ENCODE results near the gene LCTL.
"Not testable (repeated sequence)": the region's sequence is repeated elsewhere in the genome, so short reads cannot be mapped to it uniquely, and the experiment has no call there.

LCTL gene

DNA sequence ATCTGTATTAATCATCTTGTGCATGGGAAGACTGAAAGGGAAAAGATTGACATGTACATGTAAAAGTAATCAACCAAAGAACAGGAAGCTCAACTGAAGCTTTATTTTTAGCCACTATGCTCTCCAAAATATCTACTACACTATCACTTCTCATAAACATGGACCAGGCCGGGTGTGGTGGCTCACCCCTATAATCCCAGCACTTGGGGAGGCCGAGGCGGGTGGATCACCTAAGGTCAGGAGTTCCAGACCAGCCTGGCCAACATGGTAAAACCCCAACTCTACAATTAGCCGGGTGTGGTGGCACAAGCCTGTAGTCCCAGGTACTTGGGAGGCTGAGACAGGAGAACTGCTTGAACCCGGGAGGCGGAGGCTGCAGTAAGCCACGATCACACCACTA, 65.5 kb downstream of the LCTL start:
- not testable (repeated sequence) for DNase-seq (ENCODE audit: low read depth)

GRCh38 chr15:66498501-66499386, 67.1 kb downstream of the LCTL start:
- no peak for DNase-seq (ENCODE audit: low read depth)
